ENCODE measurements around the gene ISG15.

Gene ISG15

DNA sequence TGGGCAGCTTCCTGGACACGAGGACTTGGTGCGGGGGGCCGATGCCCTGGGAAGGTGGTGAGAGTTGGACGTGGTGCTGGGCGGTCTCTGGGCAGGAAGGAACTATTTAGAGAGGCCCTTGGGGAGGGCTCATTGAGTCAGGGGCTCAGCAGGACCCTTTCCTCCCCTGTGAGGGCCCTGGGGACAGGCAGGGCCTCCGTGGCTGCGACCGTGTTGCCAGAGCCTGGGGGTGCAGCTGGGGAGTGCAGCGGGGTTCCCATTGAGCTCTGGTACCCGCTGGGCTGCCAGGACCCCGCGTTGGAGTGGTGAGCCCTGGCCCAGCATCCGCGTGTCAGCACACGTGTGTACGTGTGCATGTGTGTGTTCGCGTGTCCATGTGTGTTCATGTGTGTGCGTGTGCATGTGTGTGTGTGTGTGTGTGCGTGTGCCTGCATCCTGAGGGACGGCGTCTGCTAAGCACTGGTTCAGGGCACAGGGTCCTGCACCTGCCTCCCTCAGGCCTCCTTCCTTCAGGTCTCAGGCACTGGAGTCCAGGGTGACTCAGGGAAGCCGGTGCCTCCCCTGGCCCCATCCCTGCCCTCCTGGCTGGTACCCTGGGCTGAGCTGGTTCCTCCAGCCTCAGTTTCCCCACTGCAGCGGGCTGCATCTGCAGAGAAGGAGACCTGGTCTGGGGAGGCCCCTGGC lies 50.1 kb downstream of the ISG15 start:
- FAIRE-seq = no peak

Data from A204.1 (cell line).